Natural killer cell (primary cell): ENCODE data around the gene PARVA. TPM values are rescaled to one million over a fixed set of nuclear protein-coding genes. Genes with fewer than 3 reads are reported as not detected.

Source experiments
- ATAC-seq, 3 donors: fragments of 150-1000 bp in 2 of 3; fragments of 200-7000 bp in 1 of 3; cut with Tn5 transposase; 1 replicate in 1 of 3; 2 replicates in 2 of 3; pipeline ENCODE4 v1.10.0; 2021; ENCODE audit warnings: mild to moderate bottlenecking in 2 of 3, moderate library complexity in 2 of 3
- DNase-seq, 2 donors: peaks; one replicate each; pipeline versions ENCODE4 v3.0.0 to v3.0.0-alpha.2; 2013 to 2021; ENCODE audit warnings: mixed read lengths in 1 of 2
- H3K27ac ChIP-seq: one replicate; pipeline ENCODE4 v1.5.1; 2013; ENCODE audit warnings: mild to moderate bottlenecking, low read length
- H3K27me3 ChIP-seq: one replicate; pipeline ENCODE4 v1.6.1; 2013; ENCODE audit warnings: low read length; ENCODE audit not compliant: control insufficient read depth, insufficient read depth
- H3K36me3 ChIP-seq: one replicate; pipeline ENCODE4 v1.6.1; 2013; ENCODE audit warnings: low read length; ENCODE audit not compliant: control insufficient read depth, insufficient read depth
- H3K4me1 ChIP-seq: one replicate; pipeline ENCODE4 v1.6.1; 2013; ENCODE audit warnings: low read length; ENCODE audit not compliant: control insufficient read depth, insufficient read depth
- H3K4me3 ChIP-seq: one replicate; pipeline ENCODE4 v1.5.1; 2013; ENCODE audit warnings: low read length
- H3K9me3 ChIP-seq: one replicate; pipeline ENCODE4 v1.6.1; 2013; ENCODE audit warnings: low read length; ENCODE audit not compliant: control insufficient read depth, insufficient read depth
- H3K27ac Mint-ChIP-seq, 2 donors: one replicate each; pipeline ENCODE4 v1.8.0; 2022; ENCODE audit warnings: mild to moderate bottlenecking in 2 of 2, mixed read lengths in 2 of 2, moderate library complexity in 1 of 2
- H3K27me3 Mint-ChIP-seq, 2 donors: one replicate each; pipeline ENCODE4 v1.8.0; 2022; ENCODE audit warnings: low read depth in 2 of 2, mixed read lengths in 2 of 2
- H3K36me3 Mint-ChIP-seq: one replicate; pipeline ENCODE4 v1.8.0; 2022; ENCODE audit warnings: mixed read lengths
- H3K4me1 Mint-ChIP-seq, 2 donors: one replicate each; pipeline ENCODE4 v1.8.0; 2022; ENCODE audit warnings: mixed read lengths in 2 of 2
- H3K4me3 Mint-ChIP-seq: one replicate; pipeline ENCODE4 v1.8.0; 2022; ENCODE audit warnings: mild to moderate bottlenecking, moderate library complexity, mixed read lengths
- H3K9me3 Mint-ChIP-seq, 2 donors: one replicate each; pipeline ENCODE4 v1.8.0; 2022; ENCODE audit warnings: mixed read lengths in 2 of 2
- CTCF ChIP-seq: fragments of 200-600 bp; IDR thresholded peaks from one replicate; pipeline ENCODE4 v1.8.0; 2022; ENCODE audit warnings: antibody characterized with exemption
- WGBS: methylation state at CpG from one replicate; pipeline ENCODE4 v1.1.7; 2013; ENCODE audit warnings: missing lambda C conversion rate; ENCODE audit not compliant: insufficient coverage; 5-methylcytosine and 5-hydroxymethylcytosine counted together
- intact Hi-C: fragments of 100-400 bp; cut with micrococcal nuclease; formaldehyde crosslinking; loops from one replicate; pipeline ENCODE4 v1.14.2; 2022
- total RNA-seq, 4 donors: library from RNA; stranded (reverse); fragments of 120-200 nt in 1 of 4; gene quantifications; one replicate each; pipeline versions ENCODE4 v1.2.3 to v1.2.4, GENCODE V29; 2013 to 2022

Gene PARVA
- total RNA-seq, 3 donors from 2014 or later (not counting 1 experiment from before 2014, with no cell fraction given) = 0.07 to 1.0 TPM; not detected in 1

- Histone ChIP-seq H3K4me1 (no peaks in the 10 kb centered on the region), H3K9me3 (no peaks in the 10 kb centered on the region), H3K36me3 (no peaks in the 10 kb centered on the region), H3K27ac (no peak overlapping the region), H3K4me3 (no peak overlapping the region), H3K27me3 (no peaks in the 10 kb centered on the region)
- peaks cover 15% of the 10 kb centered on the region in 2 donors for H3K27me3 Mint-ChIP-seq
- no peak overlapping the region for H3K4me3 Mint-ChIP-seq
- no peaks in the 10 kb centered on the region for H3K9me3 Mint-ChIP-seq
- ATAC-seq = no peak
- no peaks in the 10 kb centered on the region for H3K36me3 Mint-ChIP-seq
- WGBS = 94% methylated on average over 16 of the region's 16 CpGs
- no peak overlapping the region for H3K27ac Mint-ChIP-seq
- H3K4me1 Mint-ChIP-seq = no peaks in the 10 kb centered on the region
- TF ChIP-seq CTCF = no peak
- DNase-seq = no peak
- intact Hi-C loops = no loop called here
Observed at GRCh38 chr11:12433571-12434324, 56.4 kb downstream of the PARVA start.

- H3K27ac ChIP-seq = no peak overlapping the region
- no peaks in the 10 kb centered on the region for H3K4me1 Mint-ChIP-seq
- TF ChIP-seq CTCF = no peak
- H3K9me3 Mint-ChIP-seq = no peaks in the 10 kb centered on the region
- WGBS = 89% methylated on average over 4 of the region's 4 CpGs
- H3K4me1 ChIP-seq = no peaks in the 10 kb centered on the region
- peaks cover 15% of the 10 kb centered on the region in 2 donors for H3K27me3 Mint-ChIP-seq
- no peaks in the 10 kb centered on the region for H3K36me3 ChIP-seq
- no peak overlapping the region for H3K27ac Mint-ChIP-seq
- no peak overlapping the region for H3K4me3 Mint-ChIP-seq
- no peak for DNase-seq
- H3K4me3 ChIP-seq = no peak overlapping the region
- intact Hi-C loops = no loop called here
- H3K9me3 ChIP-seq = no peaks in the 10 kb centered on the region
- H3K27me3 ChIP-seq = no peaks in the 10 kb centered on the region
- no peaks in the 10 kb centered on the region for H3K36me3 Mint-ChIP-seq
- no peak for ATAC-seq
Observed at GRCh38 chr11:12434325-12434654, 56.9 kb downstream of the PARVA start.

GRCh38 chr11:12435264-12435663, 57.9 kb downstream of the PARVA start:
- no peak for DNase-seq
- Histone ChIP-seq H3K9me3 (no peaks in the 10 kb centered on the region), H3K4me3 (no peak overlapping the region), H3K27ac (no peak overlapping the region), H3K36me3 (no peaks in the 10 kb centered on the region), H3K27me3 (no peaks in the 10 kb centered on the region), H3K4me1 (no peaks in the 10 kb centered on the region)
- TF ChIP-seq CTCF = no peak
- intact Hi-C loops = no loop called here
- H3K9me3 Mint-ChIP-seq = no peaks in the 10 kb centered on the region
- no peaks in the 10 kb centered on the region for H3K36me3 Mint-ChIP-seq
- no peak overlapping the region for H3K4me3 Mint-ChIP-seq
- no peaks in the 10 kb centered on the region for H3K4me1 Mint-ChIP-seq
- H3K27ac Mint-ChIP-seq = no peak overlapping the region
- peaks cover 15% of the 10 kb centered on the region in 2 donors for H3K27me3 Mint-ChIP-seq
- 93% methylated on average over 3 of the region's 3 CpGs for WGBS
- no peak for ATAC-seq

- H3K9me3 ChIP-seq = no peaks in the 10 kb centered on the region
- H3K4me1 ChIP-seq = no peaks in the 10 kb centered on the region
- no peak for TF ChIP-seq CTCF
- H3K36me3 ChIP-seq = no peaks in the 10 kb centered on the region
- DNase-seq (no peak), ATAC-seq (no peak)
- no peaks in the 10 kb centered on the region for H3K27me3 ChIP-seq
- Mint-ChIP-seq H3K36me3 (no peaks in the 10 kb centered on the region), H3K4me3 (no peak overlapping the region), H3K27me3 (peaks cover 15% of the 10 kb centered on the region in 2 donors), H3K27ac (no peak overlapping the region), H3K9me3 (no peaks in the 10 kb centered on the region), H3K4me1 (no peaks in the 10 kb centered on the region)
- H3K4me3 ChIP-seq = no peak overlapping the region
- WGBS = no CpG with 5 or more reads among the region's 1 CpG
- no peak overlapping the region for H3K27ac ChIP-seq
- intact Hi-C loops = no loop called here
Observed at GRCh38 chr11:12436266-12436665, 58.9 kb downstream of the PARVA start.
